GM21367 (cell line): ENCODE measurements around the gene TENM4.
"Not testable (repeated sequence)": the region's sequence is repeated elsewhere in the genome, so short reads cannot be mapped to it uniquely, and the experiment has no call there.

Experiments used
- ATAC-seq: cut with Tn5 transposase; IDR thresholded peaks from one replicate; pipeline ENCODE4 v1.9.1; 2021; ENCODE audit not compliant: unreplicated experiment

TENM4 gene

GRCh38 chr11:79221444-79222130 is 219.2 kb downstream of the TENM4 start:
- ATAC-seq: no peak

GRCh38 chr11:79220171-79220570 is 220.7 kb downstream of the TENM4 start:
- ATAC-seq: no peak

GRCh38 chr11:79219186-79220045 is 221.4 kb downstream of the TENM4 start:
- no peak for ATAC-seq

- ATAC-seq: no peak
Observed at GRCh38 chr11:79212741-79213190, 228.1 kb downstream of the TENM4 start.

GRCh38 chr11:79209540-79210266 is 231.1 kb downstream of the TENM4 start:
- no peak for ATAC-seq

GRCh38 chr11:79208126-79208525 is 232.7 kb downstream of the TENM4 start:
- no peak for ATAC-seq

- ATAC-seq: no peak
Observed at GRCh38 chr11:79206951-79207350, 233.9 kb downstream of the TENM4 start.

GRCh38 chr11:79205786-79206185 is 235.0 kb downstream of the TENM4 start:
- no peak for ATAC-seq

- no peak for ATAC-seq
Observed at GRCh38 chr11:79201677-79202347, 239.0 kb downstream of the TENM4 start.

GRCh38 chr11:79200398-79201070 is 240.3 kb downstream of the TENM4 start:
- ATAC-seq: no peak

GRCh38 chr11:79199729-79200354 is 241.0 kb downstream of the TENM4 start:
- ATAC-seq: no peak

- no peak for ATAC-seq
Observed at GRCh38 chr11:79198898-79199250, 242.0 kb downstream of the TENM4 start.

GRCh38 chr11:79198203-79198897 is 242.5 kb downstream of the TENM4 start:
- ATAC-seq: no peak

- no peak for ATAC-seq
Observed at GRCh38 chr11:79196950-79197349, 243.9 kb downstream of the TENM4 start.

- ATAC-seq: no peak
Observed at GRCh38 chr11:79195209-79195608, 245.6 kb downstream of the TENM4 start.

GRCh38 chr11:79193663-79194310 is 247.0 kb downstream of the TENM4 start:
- ATAC-seq: no peak

- no peak for ATAC-seq
Observed at GRCh38 chr11:79192836-79193235, 248.0 kb downstream of the TENM4 start.

GRCh38 chr11:79191716-79192115 is 249.1 kb downstream of the TENM4 start:
- ATAC-seq: not testable (repeated sequence)

- not testable (repeated sequence) for ATAC-seq
Observed at GRCh38 chr11:79190553-79190952, 250.3 kb downstream of the TENM4 start.
